Endometrium (tissue), 2 donors: ENCODE data around the gene POLR1A.

ENCODE experiments used
- FAIRE-seq: peaks from 2 replicates; lab custom pipeline; 2012; peaks lifted over from hg19 to GRCh38; lab: Jason Lieb, UNC
- donor health status: control.
- donor health status: control.

The POLR1A gene

GRCh38 chr2:86021396-86022378 is 84.0 kb downstream of the POLR1A start:
- FAIRE-seq, result no peak

GRCh38 chr2:86020984-86021383 is 84.7 kb downstream of the POLR1A start:
- no peak for FAIRE-seq

GRCh38 chr2:86019121-86019520 is 86.6 kb downstream of the POLR1A start:
- no peak for FAIRE-seq

- FAIRE-seq, result no peak
These were observed 87.5 kb downstream of the POLR1A start for GRCh38 chr2:86017901-86018896.

DNA sequence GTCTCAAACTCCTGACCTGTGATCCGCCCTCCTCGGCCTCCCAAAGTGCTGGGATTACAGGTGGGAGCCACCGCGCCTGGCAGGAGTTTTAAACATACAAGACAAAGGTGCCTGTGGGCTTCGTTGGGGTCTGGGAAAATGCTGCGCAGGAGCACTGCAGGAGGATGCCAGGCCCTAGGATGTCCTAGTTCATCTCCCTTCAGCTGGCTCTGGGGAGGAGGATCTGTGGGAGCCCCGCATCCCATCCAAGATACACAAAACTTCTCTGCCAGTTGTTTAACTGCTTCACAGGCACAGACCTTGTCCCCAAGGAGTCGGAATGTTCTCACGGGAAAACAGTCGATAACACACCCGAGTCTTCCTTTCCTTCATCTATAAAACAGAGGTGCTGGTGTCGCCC is 89.1 kb downstream of the POLR1A start:
- no peak for FAIRE-seq

GRCh38 chr2:86015699-86016098 is 90.0 kb downstream of the POLR1A start:
- no peak for FAIRE-seq

DNA sequence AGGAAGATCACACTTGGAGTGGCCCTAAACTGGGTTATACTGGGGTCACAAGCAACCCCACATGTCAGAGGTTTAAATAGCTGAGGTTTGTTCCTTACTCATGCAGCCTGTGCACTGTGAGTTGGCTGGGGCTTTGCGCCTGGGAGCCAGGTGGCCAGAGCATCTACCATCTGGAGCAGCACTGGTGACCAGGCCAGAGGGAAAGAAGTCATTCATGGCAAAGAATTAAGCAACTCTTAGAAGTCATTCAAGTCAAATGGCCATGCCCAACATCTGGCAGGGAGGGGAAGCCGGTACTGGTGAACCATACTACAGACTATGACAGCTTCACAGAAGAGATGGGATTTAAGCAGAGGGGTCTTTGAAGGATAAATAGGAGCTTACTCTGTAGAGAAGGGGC is 90.7 kb downstream of the POLR1A start:
- no peak for FAIRE-seq

- no peak for FAIRE-seq
These were observed 91.2 kb downstream of the POLR1A start for GRCh38 chr2:86014493-86014892.

GRCh38 chr2:86012007-86012712 is 93.5 kb downstream of the POLR1A start:
- no peak for FAIRE-seq

DNA sequence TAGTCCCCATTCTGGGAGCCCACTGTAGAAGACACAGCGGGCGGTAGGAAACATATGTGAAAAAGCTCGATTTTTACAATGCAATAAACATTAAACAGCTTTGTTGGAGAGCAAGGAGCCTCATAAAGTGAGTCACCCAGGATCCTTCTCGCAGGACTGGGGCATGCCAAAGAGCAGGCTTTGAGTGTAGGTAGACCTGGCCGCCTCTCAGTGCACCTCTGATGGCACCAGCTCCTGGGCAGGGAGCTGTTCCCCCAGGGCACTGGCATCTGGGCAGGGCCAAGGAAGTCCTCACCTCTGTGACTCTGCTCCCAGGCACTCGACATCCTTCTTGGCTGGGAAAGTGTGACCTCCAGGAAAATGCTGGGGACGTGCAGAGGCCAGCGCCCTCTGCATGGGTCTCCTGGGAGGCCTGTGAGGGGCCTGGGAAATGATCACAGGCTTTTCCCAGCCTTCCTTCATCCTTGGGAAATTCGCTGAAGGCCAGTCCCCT is 94.2 kb downstream of the POLR1A start:
- no peak for FAIRE-seq

- no peak for FAIRE-seq
These were observed 95.6 kb downstream of the POLR1A start for GRCh38 chr2:86010083-86010482.

GRCh38 chr2:86006524-86006923 is 99.2 kb downstream of the POLR1A start:
- no peak for FAIRE-seq

DNA sequence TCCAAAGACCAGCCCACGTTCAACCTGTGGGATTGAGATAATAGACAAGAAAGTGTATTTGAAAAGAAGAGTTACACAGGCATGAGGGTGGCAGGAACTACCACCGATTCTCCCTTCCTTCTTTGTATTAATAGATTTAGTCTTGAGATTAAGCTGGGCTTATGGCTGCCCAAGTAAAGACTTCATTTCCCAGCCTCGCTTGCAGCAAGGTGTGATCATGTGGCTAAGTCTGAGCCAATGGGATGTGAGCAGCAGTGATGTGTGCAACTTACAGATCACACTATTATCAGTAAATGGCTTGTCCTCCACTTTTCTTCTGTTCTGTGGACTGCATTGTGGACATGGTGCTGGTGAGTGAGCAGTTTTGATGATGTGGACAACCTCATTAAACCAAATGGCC is 101.7 kb downstream of the POLR1A start:
- no peak for FAIRE-seq

GRCh38 chr2:86003104-86003503 is 102.6 kb downstream of the POLR1A start:
- FAIRE-seq, result no peak

GRCh38 chr2:86002375-86002774 is 103.3 kb downstream of the POLR1A start:
- no peak for FAIRE-seq

- no peak for FAIRE-seq
These were observed 104.4 kb downstream of the POLR1A start for GRCh38 chr2:86001326-86001725.

GRCh38 chr2:86000938-86001312 is 104.8 kb downstream of the POLR1A start:
- FAIRE-seq, result no peak

DNA sequence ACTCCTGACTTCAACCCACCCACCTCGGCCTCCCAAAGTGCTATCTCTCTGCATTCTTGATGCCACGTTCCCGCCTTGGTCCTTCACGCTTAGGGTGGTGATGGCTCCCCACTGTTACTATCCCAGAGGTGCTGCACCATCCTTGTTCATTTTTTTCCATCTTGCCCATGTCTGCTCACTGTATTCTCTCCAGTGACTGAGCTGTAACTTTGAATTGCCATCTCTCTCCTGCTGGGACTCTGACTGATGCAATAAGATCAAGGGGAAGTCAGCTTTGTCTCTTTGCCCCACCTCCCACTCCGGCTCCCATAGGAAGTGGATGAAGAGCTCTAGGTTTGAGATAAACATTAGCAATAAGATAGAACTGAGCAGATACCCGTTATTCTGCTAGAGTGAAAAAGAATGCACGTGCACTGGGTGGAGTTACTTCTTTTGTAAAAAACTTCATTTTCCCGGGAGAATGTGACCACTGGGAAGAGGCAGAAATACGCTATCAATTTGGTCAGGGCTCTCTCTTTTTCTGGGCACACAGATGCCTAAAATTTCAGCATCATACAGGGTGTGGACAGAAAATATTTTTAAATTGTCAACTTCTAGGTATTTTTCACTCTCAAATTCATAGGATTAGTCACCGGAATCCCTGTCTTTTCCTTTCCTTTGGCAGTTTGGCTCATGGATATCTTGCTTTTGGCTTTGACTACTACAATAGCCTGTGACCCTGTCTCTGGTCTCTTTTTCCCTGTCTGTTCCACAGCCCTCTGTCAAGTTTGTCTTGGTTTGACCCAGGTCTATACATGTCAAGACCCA is 105.4 kb downstream of the POLR1A start:
- no peak for FAIRE-seq

DNA sequence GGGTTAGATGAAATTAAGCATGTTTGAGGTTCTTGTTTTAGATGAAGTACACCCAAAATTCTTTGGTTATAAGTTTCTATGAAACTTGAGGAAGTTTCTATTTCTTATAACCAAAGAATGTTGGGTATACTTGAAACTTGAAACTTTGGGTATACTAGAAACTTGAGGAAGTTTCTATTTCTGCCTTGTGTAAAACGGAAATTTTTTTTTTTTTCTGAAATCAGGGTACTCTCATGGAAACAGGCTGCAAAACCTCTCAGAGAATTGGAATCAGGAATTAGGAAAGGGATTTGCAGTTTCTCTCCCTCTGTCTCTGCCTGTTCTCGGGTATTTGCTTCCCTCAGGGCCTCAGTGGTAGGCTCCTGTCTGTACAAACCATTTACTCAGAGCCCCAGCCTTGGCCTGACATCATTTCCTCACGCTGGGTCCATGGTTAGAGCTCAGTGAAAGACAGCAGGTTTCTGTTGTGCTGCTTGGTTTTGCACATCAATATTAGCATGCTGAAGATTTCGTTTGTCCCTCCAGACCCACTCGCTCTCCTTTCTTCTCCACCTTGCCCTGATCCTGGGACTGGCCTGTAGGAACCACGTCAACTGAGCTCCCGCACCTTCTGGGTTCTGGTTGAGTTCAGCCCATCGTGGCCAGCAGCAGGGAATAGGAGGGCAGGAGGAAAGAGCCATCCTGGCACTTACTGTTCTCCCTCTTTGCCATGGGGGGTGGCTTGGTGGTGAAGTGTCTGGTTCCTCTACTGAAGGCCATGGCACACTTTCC is 106.4 kb downstream of the POLR1A start:
- FAIRE-seq, result peak; percentile 37
